ENCODE data around the gene RAPGEF1.
"Not testable (repeated sequence)": the region's sequence is repeated elsewhere in the genome, so short reads cannot be mapped to it uniquely, and the experiment has no call there.

Gene RAPGEF1

DNA sequence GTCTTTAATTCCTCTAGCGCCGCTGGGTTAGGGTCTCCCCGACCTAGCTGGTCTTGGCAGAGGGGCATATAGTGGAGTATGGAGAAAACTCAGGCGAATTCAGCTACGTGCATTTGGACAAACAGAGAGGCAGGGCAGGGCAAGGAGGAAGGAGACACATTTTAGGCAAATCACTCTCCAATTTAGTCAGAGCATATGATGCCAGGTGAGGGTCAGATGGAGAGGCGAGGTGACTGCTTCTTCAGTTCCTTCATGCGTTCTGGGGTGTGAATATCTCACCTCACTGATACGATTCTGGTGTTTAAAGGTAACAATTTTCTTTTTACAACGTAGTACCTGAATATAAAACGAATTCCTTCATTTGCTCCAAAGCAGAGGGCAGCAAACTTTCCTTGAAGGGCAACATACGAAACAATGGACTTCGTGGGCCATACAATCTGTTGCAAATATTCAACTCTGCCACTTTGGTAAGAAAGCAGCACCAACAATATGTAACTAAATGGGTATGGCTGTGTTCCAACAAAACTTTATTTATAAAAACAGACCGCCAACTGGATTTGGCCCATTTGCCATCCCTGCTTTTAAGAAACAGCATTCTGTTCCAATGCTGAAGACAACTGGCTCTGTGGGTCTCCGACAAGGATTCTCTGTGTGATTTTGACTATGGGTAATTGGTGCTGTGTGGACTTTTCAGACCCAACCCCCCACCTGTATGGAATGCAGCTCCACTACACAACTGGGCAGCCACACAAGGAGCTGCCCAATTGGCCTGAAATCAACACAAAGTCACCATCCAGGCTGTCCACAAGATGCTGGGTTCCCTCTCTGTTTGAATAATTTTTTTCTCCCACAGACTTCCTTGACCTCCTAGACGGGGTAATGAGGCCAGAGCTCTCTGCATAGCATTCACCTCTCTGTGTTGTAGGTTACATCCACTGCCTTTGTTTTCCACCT, 53.8 kb downstream of the RAPGEF1 start:
- DNase-seq: no peak

DNA sequence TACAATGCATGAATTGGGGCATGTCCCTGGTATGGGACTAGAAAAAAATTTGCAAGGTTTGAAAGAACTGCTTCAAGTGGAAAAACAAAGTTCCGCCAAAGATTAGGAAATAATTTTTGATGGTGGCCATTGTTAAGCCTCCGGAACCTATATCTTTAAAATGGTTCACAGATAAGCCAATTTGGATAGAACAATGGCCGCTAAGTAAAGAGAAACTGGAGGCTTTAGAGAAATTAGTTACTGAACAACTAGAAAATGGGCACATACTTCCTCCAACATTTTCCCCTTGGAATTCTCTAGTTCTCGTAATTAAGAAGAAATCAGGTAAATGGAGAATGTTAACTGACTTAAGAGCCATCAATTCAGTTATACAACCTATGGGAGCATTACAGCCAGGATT, 56.8 kb downstream of the RAPGEF1 start:
- not testable (repeated sequence) for DNase-seq

DNA sequence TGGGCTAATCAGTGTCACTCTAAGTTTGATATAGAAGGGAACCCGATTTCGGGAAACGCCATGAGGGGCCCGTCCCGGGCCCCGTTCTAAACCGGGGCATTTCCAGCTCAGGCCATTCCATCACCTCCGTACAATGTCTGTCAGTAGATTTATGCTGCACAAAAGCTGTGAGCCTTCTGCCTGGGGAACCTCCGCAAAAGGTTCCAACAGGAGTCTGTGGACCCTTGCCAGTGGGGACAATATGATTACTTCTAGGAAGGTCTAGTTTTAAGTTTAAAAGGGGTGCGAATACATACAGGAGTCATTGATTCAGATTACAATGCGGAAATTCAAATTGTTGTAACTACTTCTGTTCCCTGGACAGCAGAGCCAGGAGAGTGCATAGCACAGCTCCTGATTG, 57.6 kb downstream of the RAPGEF1 start:
- no peak for DNase-seq

DNA sequence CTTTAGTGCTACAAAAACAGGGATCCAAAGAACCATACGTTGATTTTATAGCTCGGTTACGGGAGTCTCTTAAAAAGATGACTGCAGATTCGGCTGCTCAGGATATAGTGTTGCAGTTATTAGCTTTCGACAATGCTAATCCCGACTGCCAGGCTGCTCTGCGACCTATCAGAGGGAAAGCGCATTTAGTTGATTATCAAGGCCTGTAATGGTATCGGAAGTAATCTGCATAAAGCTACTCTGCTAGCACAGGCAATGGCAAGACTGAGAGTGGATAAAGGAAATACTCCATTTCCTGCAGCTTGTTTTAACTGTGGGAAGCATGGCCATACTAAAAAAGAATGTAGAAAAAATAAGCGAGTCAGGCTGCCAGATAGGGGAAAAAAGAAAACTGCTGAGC, 58.0 kb downstream of the RAPGEF1 start:
- DNase-seq: not testable (repeated sequence)

DNA sequence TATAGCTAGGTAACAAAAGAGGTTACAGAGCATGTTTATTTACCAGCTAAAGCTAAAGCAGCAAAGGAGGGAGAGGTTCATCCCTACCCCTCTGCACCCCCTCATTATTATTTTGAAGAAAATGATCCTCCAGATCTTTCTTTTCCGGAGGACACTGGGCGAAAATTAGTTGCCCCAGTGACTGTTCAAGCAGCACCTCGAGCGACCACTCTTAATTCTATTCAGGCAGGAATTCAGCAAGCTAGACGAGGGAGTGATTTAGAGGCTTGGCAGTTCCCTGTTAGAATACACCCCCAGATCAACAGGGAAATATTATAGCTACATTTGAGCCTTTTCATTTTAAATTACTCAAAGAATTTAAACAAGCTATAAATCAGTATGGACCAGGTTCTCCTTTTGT, 58.8 kb downstream of the RAPGEF1 start:
- not testable (repeated sequence) for DNase-seq

DNA sequence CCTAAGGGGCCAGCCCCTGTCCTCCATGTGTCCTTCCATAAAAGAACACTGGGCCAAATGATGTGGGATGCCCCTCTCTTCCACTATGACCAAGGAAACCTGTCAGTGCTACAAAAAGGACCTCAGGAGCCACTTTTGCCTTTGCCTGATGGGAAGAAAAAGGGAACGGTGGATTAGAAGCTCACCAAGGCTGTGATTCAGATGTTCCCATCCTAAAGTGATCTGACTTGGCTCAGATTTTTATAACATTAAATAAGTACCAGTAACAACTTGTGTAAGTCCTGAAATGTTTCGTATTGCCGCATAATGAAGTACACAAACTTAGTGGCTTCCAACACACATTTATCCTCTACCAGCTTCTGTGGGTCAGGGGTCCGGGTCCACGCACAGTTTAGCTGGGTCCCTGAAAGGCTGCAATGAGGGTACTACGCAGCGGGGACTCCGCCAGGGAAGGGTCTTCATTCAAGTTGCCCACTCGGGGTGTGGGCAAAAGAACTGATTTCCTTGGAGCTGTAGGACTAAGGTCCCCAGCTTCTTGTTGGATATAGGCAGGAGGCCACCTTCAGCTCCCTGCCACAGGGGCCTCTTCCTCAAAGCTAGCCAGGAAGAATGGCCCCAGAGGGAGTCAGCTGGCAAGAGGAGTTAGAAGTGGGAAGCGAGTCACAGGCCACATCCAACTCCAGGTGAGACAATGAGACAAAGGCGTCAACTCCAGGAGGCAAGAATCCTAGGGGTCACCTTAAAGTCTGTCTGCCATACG, 60.4 kb downstream of the RAPGEF1 start:
- DNase-seq: no peak

DNA sequence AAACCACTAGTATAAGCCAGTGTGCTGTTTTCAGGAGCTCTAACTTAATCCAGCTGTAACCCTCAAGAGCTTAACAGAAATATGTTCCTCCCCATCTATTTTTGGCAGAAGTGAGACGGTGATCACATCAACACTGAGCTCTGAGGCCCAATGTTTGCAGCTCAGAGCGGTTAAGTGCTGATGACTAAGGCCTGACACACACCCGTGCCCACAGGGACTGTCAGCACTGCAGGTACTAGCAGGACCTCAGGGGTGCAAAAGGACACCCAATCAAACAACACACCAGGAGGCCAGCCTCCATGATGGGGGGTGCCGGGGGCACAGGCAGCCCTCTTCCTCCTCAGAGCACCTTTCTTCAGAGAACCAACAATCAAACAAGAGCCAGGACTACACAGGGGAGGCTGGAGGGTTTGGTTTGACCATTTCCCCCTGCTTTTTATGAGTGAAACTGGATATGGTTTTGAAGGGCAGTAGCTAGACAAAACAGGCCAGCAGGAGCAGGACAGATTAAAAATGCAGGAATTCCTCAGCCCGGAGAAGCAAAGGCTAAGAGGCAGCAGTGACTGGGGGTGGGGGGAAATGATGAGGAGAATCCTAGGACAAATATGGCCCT, 61.3 kb downstream of the RAPGEF1 start:
- peak; percentile 34 to 69 for DNase-seq

DNA sequence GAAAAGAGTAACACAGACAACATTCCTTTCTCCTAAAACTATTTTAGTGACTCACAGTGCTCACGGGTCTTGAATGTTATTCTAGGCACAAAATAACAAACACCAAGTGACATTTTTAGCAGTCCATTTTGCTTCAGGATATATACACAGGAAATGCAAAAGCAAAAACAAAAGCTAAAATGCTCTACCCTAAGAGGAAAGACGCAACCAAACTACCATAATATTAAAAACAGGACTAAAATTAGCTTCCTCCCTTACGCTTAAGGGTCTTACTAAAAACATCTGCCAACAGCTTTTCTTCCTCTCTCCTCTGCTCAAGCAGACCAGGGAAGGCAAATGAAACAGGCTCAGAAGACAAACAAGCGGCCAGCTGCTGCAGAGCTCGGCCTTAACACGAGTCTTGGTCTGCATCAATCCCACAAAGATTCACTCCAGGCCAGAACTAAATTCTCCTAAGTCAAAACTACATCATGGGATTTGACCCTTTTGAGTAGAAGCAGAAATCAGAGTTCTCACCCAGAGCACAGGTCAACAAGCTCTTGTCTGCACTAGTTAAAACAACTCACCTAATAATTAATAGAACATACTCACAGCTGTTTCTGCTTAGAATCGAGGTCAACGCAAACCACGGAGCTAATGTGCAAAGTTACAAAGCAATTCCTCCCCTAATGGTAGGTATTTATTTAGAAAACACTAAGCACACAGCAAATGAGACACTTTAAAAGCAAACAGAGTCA, 62.3 kb downstream of the RAPGEF1 start:
- peak; percentile 41 to 70 for DNase-seq

DNA sequence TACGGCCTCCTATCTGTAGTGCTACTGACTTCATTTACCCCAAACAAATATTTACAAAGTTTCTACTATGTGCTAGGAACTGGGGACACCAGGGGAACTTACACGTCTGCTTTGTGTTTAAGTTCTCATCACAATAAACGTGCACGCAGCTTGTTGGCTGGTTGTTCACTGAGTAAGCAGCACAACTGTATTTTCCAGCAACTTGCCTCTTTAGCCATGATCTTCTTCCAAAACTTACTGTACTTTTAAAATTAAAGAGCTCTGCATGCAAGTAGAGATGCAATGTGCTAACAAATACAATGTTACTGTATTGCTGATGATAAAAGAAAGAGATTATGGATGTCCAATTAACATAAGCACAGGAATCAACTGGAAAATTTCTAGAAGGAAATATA, 62.8 kb downstream of the RAPGEF1 start:
- no peak for DNase-seq

DNA sequence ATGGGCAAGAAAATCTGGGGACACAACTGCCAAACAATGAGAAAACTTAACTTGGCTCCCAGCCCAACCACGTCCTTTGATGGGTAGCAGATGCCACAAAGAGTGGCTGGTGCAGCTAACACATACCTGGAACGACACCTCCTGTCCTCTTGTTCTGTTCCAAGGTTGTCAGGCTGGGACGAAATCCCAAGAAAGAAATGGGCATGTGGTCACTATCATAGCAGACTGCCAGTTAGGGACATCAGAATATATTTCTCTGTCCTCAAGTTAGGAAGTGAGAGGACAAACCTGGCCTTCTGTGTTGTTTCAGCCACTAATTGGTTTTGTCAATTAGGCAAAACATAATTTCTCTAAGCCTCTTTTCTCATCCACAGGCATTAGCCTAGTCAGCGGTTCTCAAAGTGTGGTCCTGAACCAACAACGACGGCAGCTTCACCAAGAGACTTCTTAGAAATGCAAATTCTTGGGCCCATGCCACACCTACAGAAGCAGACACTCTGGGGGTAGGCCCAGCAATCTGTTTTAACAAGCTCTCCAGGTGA, 63.4 kb downstream of the RAPGEF1 start:
- DNase-seq: no peak

DNA sequence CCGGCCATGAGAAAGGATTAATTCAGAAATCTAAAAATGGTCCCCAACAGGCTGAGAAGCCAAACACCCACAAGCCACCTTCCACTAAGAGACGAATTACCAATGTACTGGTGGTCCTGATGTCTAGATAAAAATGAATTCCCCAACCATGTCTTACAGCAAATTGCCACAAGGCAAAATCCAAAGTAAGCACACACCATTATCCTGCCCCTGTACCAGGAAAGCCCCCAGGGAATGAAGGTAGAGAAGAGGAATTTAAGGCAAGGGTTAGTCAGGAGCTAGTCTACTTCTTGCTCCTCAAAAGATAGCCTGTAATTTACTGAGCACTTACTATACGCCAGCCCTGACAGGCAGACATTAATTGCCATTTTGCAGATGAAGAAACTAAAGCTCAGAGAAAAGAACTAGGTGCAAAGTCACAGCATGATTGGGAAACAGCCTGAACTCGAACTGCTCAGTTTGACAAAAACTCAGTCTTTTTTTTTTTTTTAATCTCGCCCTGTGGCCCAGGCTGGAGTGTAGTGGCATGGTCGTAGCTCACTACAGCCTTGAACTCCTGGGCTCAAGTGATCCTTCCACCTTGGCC, 64.3 kb downstream of the RAPGEF1 start:
- DNase-seq: no peak

DNA sequence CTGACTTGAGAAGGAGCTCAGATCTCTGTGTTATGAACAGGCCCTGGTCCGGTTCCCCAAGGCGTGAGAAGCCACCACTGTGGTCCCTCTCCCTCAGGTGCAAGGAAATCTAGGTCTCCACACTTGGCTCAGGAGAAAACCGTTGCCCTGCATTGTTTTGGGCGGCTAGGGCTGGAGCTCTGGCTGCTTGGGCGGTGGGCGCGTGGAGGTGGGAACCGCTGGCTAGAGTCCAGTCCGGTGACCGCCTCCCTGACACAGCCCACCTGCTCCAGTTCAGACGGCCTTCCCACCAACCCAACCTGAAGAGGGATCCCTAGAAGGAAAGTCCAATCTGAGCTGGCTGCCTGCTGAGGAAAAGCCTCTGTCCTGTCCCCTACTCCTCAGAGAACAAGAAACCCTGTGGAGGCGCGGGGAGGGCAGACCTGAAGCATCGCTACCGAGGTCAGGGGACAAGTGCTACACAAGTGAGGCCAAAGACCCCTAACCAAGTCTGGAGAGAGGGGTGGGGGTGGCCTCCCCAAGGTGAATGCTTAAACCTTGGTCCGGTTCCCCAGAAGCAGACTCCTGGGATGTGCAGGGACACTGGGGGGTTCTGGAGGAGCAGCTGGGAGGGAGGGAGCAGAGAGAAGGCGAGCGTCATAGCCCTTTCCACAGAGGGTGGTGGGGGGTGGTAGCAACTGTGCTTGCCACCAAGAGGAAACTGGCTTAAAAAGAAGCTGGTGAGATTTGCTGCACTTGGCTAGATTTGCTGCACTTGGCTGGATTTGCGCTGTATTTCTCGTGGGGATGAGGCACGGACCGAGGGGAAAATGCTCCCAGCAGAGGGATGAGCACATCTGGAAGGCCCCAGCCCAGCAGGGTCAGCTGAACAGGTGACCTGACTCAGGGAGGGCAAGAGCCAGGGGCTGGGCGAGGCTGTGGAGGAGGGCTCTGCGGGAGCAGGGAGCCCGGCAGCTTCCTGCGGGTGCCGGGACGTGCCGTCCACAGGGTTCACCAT, 65.2 kb downstream of the RAPGEF1 start:
- DNase-seq: no peak

DNA sequence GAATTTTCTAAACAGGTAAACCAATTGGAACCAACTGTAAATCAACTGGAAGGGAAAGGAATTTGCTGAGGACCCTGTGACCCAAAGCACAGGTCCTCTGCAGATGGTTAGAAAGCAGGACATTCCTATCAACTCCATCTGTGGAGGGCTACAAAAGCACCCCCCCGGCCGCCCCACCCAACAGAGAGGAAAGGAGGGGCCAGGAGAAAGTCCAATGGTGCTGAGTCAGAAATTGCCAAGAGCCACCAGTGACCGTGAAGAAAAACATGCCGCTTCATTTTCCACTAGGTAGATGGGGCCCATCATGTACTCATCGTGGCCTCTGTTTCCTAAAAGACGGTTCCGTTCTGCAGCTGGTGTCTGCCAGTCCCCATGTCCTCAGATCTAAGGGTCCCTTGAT, 66.3 kb downstream of the RAPGEF1 start:
- no peak for DNase-seq

DNA sequence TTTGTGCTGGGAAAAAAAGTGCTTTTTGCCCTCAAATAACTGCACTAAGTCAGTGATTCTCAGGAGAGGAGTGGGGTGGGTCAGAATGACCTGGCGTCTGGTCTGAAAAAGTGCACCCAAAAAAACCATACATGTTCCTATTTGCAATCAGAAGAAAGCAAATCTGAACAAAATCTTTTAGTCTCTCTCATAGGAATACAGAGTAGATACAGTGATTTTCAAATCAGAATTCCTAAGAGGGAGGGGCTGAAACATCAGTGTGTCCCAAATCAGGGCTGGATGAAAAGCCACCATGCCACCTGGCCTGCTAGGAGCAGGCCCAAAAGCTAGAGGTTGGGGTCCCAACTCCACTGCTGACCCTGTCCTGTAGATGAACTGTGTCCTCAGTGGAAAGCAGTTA, 66.8 kb downstream of the RAPGEF1 start:
- no peak for DNase-seq

DNA sequence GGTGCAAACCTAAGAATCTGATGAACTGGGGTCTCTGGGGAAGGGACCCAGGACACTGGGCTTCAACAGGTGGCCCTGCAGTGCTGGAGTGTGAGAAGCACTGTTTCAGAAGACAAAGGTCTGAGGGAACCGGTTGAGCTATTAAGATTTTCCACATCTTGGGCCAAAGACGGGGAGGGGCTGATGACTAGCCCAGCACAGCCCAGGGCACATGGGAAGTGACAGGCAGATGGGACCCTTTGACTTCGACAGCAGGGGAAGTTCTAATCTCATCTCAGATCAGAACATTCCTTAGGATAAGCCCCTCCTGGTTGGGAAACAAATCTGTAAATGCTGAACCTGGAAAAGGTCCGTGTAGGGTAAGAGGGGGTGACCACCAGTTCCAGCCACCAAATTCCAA, 67.4 kb downstream of the RAPGEF1 start:
- no peak for DNase-seq

DNA sequence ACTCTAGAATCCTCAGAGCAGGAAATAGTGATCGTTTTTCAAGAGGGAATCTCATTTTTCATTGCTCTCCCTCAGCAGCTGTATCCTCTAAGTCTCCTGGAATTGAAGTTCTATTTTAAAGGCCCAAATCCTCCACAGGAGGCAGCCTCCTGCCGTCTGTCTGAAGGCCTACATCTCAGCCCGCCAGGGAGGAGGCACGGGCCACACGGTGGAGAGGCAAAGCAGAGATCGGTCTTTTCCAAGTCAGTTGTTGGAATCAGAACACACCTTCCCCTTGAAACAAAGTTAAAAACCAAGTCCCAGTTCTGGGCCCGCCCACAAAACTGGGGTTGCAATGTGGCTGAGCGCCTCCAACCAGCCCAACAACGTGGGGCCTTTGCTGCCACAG, 68.7 kb downstream of the RAPGEF1 start:
- no peak for DNase-seq

DNA sequence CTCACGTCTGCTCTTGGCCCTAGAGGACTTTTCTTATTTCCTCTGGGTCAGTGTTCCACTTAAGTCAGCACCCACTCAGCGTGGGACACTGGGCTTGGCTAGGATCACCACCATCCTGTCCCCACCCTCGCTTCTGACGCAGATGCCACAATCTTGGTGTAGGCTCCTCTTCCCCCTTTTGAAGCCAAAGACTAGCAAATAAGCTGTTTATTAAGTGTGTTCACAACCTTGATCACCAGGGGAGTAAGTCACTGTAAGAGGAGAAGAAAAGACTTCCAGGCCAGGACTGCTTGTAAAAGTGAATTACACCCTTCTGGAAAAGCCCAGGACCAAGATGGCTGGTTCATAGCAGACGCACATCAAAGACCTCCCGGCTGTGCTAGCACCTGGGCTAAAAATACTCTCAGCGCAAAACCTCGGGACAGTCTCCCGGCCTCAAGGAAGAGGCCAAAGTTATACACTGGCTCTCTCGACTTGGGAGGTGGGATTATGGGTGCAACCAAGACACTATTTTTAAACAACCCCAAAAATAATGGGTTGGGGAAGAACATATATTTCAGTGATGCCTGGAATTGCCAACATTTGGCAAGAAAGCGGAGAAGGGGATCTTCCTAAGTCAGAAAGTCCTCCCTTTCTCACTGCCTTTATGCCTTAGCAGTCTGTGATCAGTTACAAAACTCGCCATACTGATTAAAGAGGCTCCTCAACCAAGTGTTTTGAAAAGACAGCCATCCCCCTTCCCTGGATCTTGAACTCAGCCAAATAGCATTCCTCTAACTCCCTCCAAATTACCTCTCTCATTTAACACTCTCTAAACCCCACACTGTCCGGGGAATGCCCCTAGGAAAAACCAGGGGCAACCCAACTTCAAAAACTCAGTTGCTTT, 69.4 kb downstream of the RAPGEF1 start:
- DNase-seq: no peak

DNA sequence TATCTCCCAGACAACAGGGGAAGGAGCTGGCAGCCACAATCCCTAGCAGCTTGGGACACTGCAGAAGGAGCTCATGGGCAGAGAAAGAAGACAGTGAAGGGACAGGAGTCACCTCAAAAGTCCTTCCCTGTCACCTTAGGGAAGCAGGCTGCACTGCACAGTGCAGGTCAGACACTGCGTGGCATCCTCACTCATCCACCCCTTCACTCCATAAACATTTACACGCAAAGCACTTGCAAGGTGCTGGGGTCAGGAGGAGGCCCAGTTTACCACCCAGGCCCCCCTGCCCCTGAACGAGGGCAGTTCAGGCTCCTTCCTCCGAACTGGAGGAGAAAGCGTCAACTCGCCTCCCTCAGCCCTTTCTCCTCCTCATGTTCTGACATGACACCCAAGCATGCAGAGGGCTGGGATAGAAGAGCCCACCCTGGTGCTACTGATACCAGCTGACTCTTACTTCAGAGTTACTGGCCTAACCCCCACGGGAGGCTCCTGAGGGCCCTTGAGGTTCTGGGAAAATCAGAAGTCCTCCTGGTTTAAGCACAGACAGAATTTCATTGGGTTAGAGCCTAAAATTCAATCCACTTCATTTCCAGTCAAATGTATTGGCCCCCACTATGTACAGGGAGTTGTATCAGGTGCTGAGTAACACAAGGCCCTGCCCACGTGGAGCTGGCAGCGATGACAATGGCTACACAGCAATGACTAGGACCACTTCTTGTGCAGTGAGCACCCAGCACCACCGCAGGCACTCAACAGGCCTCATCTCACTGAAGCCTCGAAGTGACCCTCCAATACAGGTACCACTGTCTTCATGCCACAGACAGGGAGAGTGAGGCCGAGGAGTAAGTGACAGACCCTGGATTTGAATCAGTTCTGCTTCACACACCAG, 70.4 kb downstream of the RAPGEF1 start:
- DNase-seq: peak in 1 of 2 experiments; percentile 21
